SK-N-SH treated with all-trans-retinoic acid at 6 μM for 48 hours (cell line): ENCODE measurements around the gene PALD1.

ENCODE experiments used
- ATAC-seq: fragments of 200-7000 bp; cut with Tn5 transposase; 3 replicates; pipeline ENCODE4 v1.9.1; 2020; ENCODE audit warnings: mild to moderate bottlenecking, moderate library complexity
- ARNTL ChIP-seq: fragments of 450-650 bp; formaldehyde crosslinking; IDR thresholded peaks from 2 replicates; pipeline ENCODE4 v1.5.0; 2020; ENCODE audit warnings: low read depth, mild to moderate bottlenecking, moderate library complexity, borderline replicate concordance
- BACH2 ChIP-seq: fragments of 250-450 bp; sonication (Bioruptor Pico); IDR thresholded peaks from 2 replicates; pipeline ENCODE4 v1.9.0; 2021; ENCODE audit warnings: mild to moderate bottlenecking, borderline replicate concordance
- CREB5 ChIP-seq: fragments of 250-450 bp; sonication (Bioruptor Pico); IDR thresholded peaks from 2 replicates; pipeline ENCODE4 v1.5.1; 2020; ENCODE audit warnings: low read depth, mild to moderate bottlenecking, moderate library complexity
- CSDC2 ChIP-seq: fragments of 250-450 bp; sonication (Bioruptor Pico); IDR thresholded peaks from 2 replicates; pipeline ENCODE4 v1.5.0; 2020; ENCODE audit warnings: mild to moderate bottlenecking, moderate library complexity
- ESRRG ChIP-seq: fragments of 250-450 bp; sonication (Bioruptor Pico); IDR thresholded peaks from 2 replicates; pipeline ENCODE4 v1.6.1; 2021; ENCODE audit warnings: mild to moderate bottlenecking
- GLIS3 ChIP-seq: fragments of 250-450 bp; sonication (Bioruptor Pico); IDR thresholded peaks from 2 replicates; pipeline ENCODE4 v1.5.0; 2020; ENCODE audit warnings: mild to moderate bottlenecking, moderate library complexity
- ISL1 ChIP-seq: fragments of 250-450 bp; sonication (Bioruptor Pico); IDR thresholded peaks from 2 replicates; pipeline ENCODE4 v2.1.2; 2022; ENCODE audit warnings: mild to moderate bottlenecking, moderate library complexity
- OSR1 ChIP-seq: fragments of 250-450 bp; sonication (Bioruptor Pico); IDR thresholded peaks from 2 replicates; pipeline ENCODE4 v1.8.0; 2022; ENCODE audit warnings: moderate library complexity, mild to moderate bottlenecking, inconsistent platforms
- PATZ1 ChIP-seq: fragments of 250-450 bp; sonication (Bioruptor Pico); IDR thresholded peaks from 2 replicates; pipeline ENCODE4 v1.8.0; 2020; ENCODE audit warnings: mild to moderate bottlenecking, moderate library complexity, borderline replicate concordance
- PPARA ChIP-seq: fragments of 250-450 bp; sonication (Bioruptor Pico); IDR thresholded peaks from 2 replicates; pipeline ENCODE4 v1.5.0; 2020; ENCODE audit warnings: mild to moderate bottlenecking, borderline replicate concordance
- RARB ChIP-seq: fragments of 250-450 bp; sonication (Bioruptor Pico); IDR thresholded peaks from 2 replicates; pipeline ENCODE4 v1.8.0; 2021; ENCODE audit warnings: mild to moderate bottlenecking, moderate library complexity
- TCF4 ChIP-seq: fragments of 250-450 bp; sonication (Bioruptor Pico); IDR thresholded peaks from 2 replicates; pipeline ENCODE4 v1.8.0; 2021; ENCODE audit warnings: mild to moderate bottlenecking, moderate library complexity, borderline replicate concordance
- TOX ChIP-seq: fragments of 250-450 bp; sonication (Bioruptor Pico); IDR thresholded peaks from 2 replicates; pipeline ENCODE4 v1.8.0; 2021; ENCODE audit warnings: mild to moderate bottlenecking, moderate library complexity, borderline replicate concordance
- TSHZ2 ChIP-seq: fragments of 250-450 bp; sonication (Bioruptor Pico); IDR thresholded peaks from 2 replicates; pipeline ENCODE4 v1.5.0; 2020; ENCODE audit warnings: mild to moderate bottlenecking, moderate library complexity
- ZC3H10 ChIP-seq: fragments of 250-450 bp; sonication (Bioruptor Pico); IDR thresholded peaks from 2 replicates; pipeline ENCODE4 v1.5.1; 2021; ENCODE audit warnings: mild to moderate bottlenecking, moderate library complexity
- ZFP3 ChIP-seq: fragments of 250-450 bp; sonication (Bioruptor Pico); IDR thresholded peaks from 2 replicates; pipeline ENCODE4 v1.5.0; 2020; ENCODE audit warnings: mild to moderate bottlenecking, moderate library complexity
- ZFP30 ChIP-seq: fragments of 450-650 bp; formaldehyde crosslinking; IDR thresholded peaks from 2 replicates; pipeline ENCODE4 v1.5.0; 2022; ENCODE audit warnings: mild to moderate bottlenecking, moderate library complexity
- ZNF565 ChIP-seq: fragments of 450-650 bp; formaldehyde crosslinking; conservative IDR thresholded peaks from 2 replicates; pipeline ENCODE4 v1.5.0; 2020; ENCODE audit warnings: low read depth, mild to moderate bottlenecking, moderate library complexity
- ZNF70 ChIP-seq: fragments of 450-650 bp; formaldehyde crosslinking; IDR thresholded peaks from 2 replicates; pipeline ENCODE4 v1.5.0; 2020; ENCODE audit warnings: mild to moderate bottlenecking, moderate library complexity
- ZNF8 ChIP-seq: fragments of 450-650 bp; formaldehyde crosslinking; IDR thresholded peaks from 2 replicates; pipeline ENCODE4 v1.5.0; 2020; ENCODE audit warnings: mild to moderate bottlenecking, moderate library complexity
- TF ChIP-seq, protein P1 (sequence below): fragments of 250-450 bp; sonication (Bioruptor Pico); IDR thresholded peaks from 2 replicates; pipeline ENCODE4 v1.8.0; 2021; ENCODE audit warnings: low read depth, mild to moderate bottlenecking, moderate library complexity, borderline replicate concordance
- TF ChIP-seq, protein P2 (sequence below): fragments of 250-450 bp; sonication (Bioruptor Pico); IDR thresholded peaks from 2 replicates; pipeline ENCODE4 v1.5.1; 2021; ENCODE audit warnings: mild to moderate bottlenecking, moderate library complexity

The PALD1 gene

DNA sequence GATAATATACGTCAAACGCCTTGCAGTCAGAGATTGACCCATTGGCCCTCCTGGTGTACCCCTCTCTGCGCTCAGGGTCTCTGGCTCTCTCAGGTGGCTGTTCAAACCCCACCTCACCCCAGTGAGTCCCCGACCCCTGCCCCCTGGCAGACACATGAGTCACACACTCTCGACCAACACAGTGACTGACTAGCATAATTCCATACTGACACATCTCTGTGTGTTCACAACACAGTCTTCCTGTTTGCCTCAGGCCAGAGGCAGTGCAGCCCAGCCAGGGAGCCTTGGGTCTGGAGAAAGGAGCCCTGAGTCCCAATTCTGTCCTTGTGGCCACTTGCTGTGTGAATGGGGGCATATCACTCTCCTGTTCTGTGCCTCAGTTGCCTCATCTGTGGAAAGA lies 40.1 kb downstream of the PALD1 start:
- TF ChIP-seq ISL1 (CRISPR knock-in tag) (no peak), TOX (CRISPR knock-in tag) (no peak), ZNF565 (no peak), BACH2 (CRISPR knock-in tag) (no peak), TCF4 (CRISPR knock-in tag) (no peak), PPARA (CRISPR knock-in tag) (no peak), ZFP3 (CRISPR knock-in tag) (no peak), ZC3H10 (CRISPR knock-in tag) (no peak), RARB (CRISPR knock-in tag) (no peak), CSDC2 (CRISPR knock-in tag) (no peak), ZNF8 (CRISPR knock-in tag) (no peak), GLIS3 (CRISPR knock-in tag) (no peak), ZFP30 (CRISPR knock-in tag) (no peak), ZNF70 (CRISPR knock-in tag) (no peak), PATZ1 (no peak), CREB5 (CRISPR knock-in tag) (no peak), OSR1 (CRISPR knock-in tag) (no peak), TSHZ2 (no peak)
- TF ChIP-seq, protein P1, sequence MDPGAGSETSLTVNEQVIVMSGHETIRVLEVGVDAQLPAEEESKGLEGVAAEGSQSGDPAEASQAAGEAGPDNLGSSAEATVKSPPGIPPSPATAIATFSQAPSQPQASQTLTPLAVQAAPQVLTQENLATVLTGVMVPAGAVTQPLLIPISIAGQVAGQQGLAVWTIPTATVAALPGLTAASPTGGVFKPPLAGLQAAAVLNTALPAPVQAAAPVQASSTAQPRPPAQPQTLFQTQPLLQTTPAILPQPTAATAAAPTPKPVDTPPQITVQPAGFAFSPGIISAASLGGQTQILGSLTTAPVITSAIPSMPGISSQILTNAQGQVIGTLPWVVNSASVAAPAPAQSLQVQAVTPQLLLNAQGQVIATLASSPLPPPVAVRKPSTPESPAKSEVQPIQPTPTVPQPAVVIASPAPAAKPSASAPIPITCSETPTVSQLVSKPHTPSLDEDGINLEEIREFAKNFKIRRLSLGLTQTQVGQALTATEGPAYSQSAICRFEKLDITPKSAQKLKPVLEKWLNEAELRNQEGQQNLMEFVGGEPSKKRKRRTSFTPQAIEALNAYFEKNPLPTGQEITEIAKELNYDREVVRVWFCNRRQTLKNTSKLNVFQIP (CRISPR knock-in tag): no peak
- TF ChIP-seq, protein P2, sequence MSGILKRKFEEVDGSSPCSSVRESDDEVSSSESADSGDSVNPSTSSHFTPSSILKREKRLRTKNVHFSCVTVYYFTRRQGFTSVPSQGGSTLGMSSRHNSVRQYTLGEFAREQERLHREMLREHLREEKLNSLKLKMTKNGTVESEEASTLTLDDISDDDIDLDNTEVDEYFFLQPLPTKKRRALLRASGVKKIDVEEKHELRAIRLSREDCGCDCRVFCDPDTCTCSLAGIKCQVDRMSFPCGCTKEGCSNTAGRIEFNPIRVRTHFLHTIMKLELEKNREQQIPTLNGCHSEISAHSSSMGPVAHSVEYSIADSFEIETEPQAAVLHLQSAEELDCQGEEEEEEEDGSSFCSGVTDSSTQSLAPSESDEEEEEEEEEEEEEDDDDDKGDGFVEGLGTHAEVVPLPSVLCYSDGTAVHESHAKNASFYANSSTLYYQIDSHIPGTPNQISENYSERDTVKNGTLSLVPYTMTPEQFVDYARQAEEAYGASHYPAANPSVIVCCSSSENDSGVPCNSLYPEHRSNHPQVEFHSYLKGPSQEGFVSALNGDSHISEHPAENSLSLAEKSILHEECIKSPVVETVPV (CRISPR knock-in tag): no peak
- no peak for ATAC-seq

DNA sequence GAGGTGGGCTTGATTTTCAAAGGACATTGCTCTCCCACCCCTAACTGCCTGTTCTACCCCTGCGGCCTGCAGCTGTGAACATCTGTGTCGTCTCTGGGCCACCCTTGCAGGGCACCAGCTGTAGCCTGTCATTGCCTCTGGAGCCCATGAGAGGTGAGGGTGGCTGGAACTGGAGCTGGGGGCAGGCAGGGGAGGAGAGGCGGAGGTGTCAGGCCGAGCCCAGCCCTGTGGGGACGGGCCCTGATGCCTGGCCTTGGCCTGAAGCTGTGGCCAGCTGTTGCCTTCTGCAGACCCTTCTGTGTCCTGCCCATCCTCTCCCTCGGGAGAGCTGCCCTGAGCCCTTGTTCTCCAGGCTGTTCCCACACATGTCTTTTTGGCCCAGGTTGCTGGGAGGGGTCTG lies 44.5 kb downstream of the PALD1 start:
- no peak for ATAC-seq
- TF ChIP-seq ZFP30 (CRISPR knock-in tag): no peak

DNA sequence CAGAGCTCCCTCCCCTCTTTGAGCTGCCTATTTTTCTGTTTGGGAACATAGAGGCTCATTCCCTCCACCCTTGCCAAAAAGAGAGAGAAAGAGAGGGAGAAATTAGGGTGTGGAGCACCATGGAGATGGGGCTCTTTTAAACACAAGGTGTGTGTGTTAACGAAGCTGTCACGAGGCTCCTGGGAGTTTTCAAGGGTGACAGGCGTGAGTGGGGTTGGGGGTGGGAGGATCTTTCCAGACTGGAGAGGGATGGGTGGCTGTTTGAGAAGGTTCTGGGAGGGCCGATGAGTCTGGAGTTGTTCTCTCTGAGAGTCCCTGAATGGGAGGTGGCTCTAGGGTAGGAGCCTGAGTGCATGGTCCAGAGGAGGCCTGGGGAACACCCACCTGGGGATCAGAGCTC lies 45.0 kb downstream of the PALD1 start:
- no peak for ATAC-seq
- TF ChIP-seq TOX (CRISPR knock-in tag): no peak
- TF ChIP-seq, protein P2 (CRISPR knock-in tag): no peak
- no peak for TF ChIP-seq ZFP30 (CRISPR knock-in tag)
- TF ChIP-seq ISL1 (CRISPR knock-in tag): no peak
- no peak for TF ChIP-seq ZFP3 (CRISPR knock-in tag)
- no peak for TF ChIP-seq RARB (CRISPR knock-in tag)
- no peak for TF ChIP-seq ZC3H10 (CRISPR knock-in tag)
- TF ChIP-seq PPARA (CRISPR knock-in tag): no peak
- TF ChIP-seq BACH2 (CRISPR knock-in tag): no peak
- TF ChIP-seq TSHZ2: no peak
- no peak for TF ChIP-seq TCF4 (CRISPR knock-in tag)
- no peak for TF ChIP-seq ARNTL (CRISPR knock-in tag)
- no peak for TF ChIP-seq OSR1 (CRISPR knock-in tag)
- TF ChIP-seq GLIS3 (CRISPR knock-in tag): no peak
- no peak for TF ChIP-seq CSDC2 (CRISPR knock-in tag)
- no peak for TF ChIP-seq ZNF565
- TF ChIP-seq CREB5 (CRISPR knock-in tag): no peak
- TF ChIP-seq ZNF70 (CRISPR knock-in tag): no peak
- no peak for TF ChIP-seq ESRRG (CRISPR knock-in tag)
- TF ChIP-seq, all 23 proteins: peak for 0
